Endothelial cell of umbilical vein (primary cell): Measurements from ENCODE around the gene TAF10.

Experiments used
- JUN ChIP-seq: IDR thresholded peaks from 2 replicates; pipeline ENCODE4 v1.6.1; 2011; ENCODE audit warnings: borderline replicate concordance, low read depth; ENCODE audit not compliant: insufficient read length, insufficient read depth
- MAX ChIP-seq: IDR thresholded peaks from 2 replicates; pipeline ENCODE4 v1.6.1; 2011; ENCODE audit not compliant: insufficient read depth, insufficient read length
- POLR2A ChIP-seq: IDR thresholded peaks from 2 replicates; pipeline ENCODE4 v1.6.1; 2012; ENCODE audit warnings: low read depth, mild to moderate bottlenecking, control low read depth, low read length
- POLR2AphosphoS5 ChIP-seq: IDR thresholded peaks from 2 replicates; pipeline ENCODE4 v1.6.1; 2012; ENCODE audit warnings: low read depth, mild to moderate bottlenecking, control low read depth, low read length, moderate library complexity; ENCODE audit not compliant: insufficient read depth

- TF ChIP-seq POLR2A, result no peak
- TF ChIP-seq POLR2AphosphoS5, result no peak
- TF ChIP-seq JUN, result no peak
- TF ChIP-seq MAX, result no peak
Observed at GRCh38 chr11:6572215-6572614, 39.8 kb downstream of the TAF10 start.
